Hepatocyte (in vitro differentiated cells): Measurements from ENCODE around the gene ABCA13. TPM values are rescaled to one million over a fixed set of nuclear protein-coding genes. Genes with fewer than 3 reads are reported as not detected.

Experiments
- DNase-seq: peaks from one replicate; pipeline ENCODE4 v3.0.0-alpha.2; 2016; ENCODE audit warnings: low spot score
- H2AFZ ChIP-seq: fragments of 200-600 bp; sonication (generic); 2 replicates; pipeline ENCODE4 v1.6.0; 2016; ENCODE audit warnings: antibody characterized with exemption, mild to moderate bottlenecking
- H3K27ac ChIP-seq: fragments of 200-600 bp; sonication (generic); 2 replicates; pipeline ENCODE4 v1.5.1; 2016; ENCODE audit warnings: mild to moderate bottlenecking
- H3K27me3 ChIP-seq: fragments of 200-600 bp; sonication (generic); 2 replicates; pipeline ENCODE4 v1.6.1; 2016
- H3K36me3 ChIP-seq: fragments of 200-600 bp; sonication (generic); replicated peaks from 2 replicates; pipeline ENCODE4 v1.5.1; 2016; ENCODE audit warnings: low read depth; ENCODE audit not compliant: insufficient read depth
- H3K4me1 ChIP-seq: fragments of 200-600 bp; sonication (generic); 2 replicates; pipeline ENCODE4 v1.5.1; 2016; ENCODE audit warnings: mild to moderate bottlenecking, moderate library complexity; ENCODE audit not compliant: insufficient read depth
- H3K4me2 ChIP-seq: fragments of 200-600 bp; sonication (generic); 2 replicates; pipeline ENCODE4 v1.6.0; 2016
- H3K4me3 ChIP-seq: fragments of 200-600 bp; sonication (generic); 2 replicates; pipeline ENCODE4 v1.5.1; 2016; ENCODE audit warnings: mild to moderate bottlenecking
- H3K79me2 ChIP-seq: fragments of 200-600 bp; sonication (generic); 2 replicates; pipeline ENCODE4 v1.6.0; 2017; ENCODE audit warnings: mild to moderate bottlenecking
- H3K9me2 ChIP-seq: fragments of 200-600 bp; sonication (generic); replicated peaks from 2 replicates; pipeline ENCODE4 v1.6.0; 2017; ENCODE audit warnings: mild to moderate bottlenecking; ENCODE audit not compliant: insufficient read depth
- H3K9me3 ChIP-seq: fragments of 200-600 bp; sonication (generic); 2 replicates; pipeline ENCODE4 v1.5.1; 2016; ENCODE audit warnings: low read depth, mild to moderate bottlenecking
- H4K20me1 ChIP-seq: fragments of 200-600 bp; sonication (generic); 2 replicates; pipeline ENCODE4 v1.6.0; 2016; ENCODE audit warnings: mild to moderate bottlenecking; ENCODE audit not compliant: insufficient read depth, poor library complexity, severe bottlenecking
- EZH2 ChIP-seq: fragments of 200-600 bp; sonication (generic); IDR thresholded peaks from 2 replicates; pipeline ENCODE4 v1.6.1; 2016; ENCODE audit warnings: antibody characterized with exemption, mild to moderate bottlenecking, borderline replicate concordance
- EZH2phosphoT487 ChIP-seq: fragments of 200-600 bp; sonication (generic); IDR thresholded peaks from one replicate; pipeline ENCODE4 v1.6.1; 2018; ENCODE audit warnings: antibody characterized with exemption, mild to moderate bottlenecking, low read depth, moderate library complexity; ENCODE audit not compliant: unreplicated experiment, severe bottlenecking
- WGBS: methylation state at CpG from one replicate; pipeline ENCODE4 v1.1.6; 2016; ENCODE audit warnings: low lambda C conversion rate; ENCODE audit errors: missing lambda C conversion rate; 5-methylcytosine and 5-hydroxymethylcytosine counted together
- polyA plus RNA-seq: library from polyadenylated mRNA; unstranded; fragments of >200 nt; fragmentation: Nextera tagmentation; extraction: Ambion mirVana; gene quantifications from 2 replicates; pipeline ENCODE4 v1.2.1, GENCODE V29; 2016
- total RNA-seq: library from RNA; depleted of rRNA; stranded (reverse); fragments of >200 nt; gene quantifications from 2 replicates; pipeline ENCODE4 v1.2.3, GENCODE V29; 2014
- TF ChIP-seq, protein P1 (sequence below): fragments of 200-600 bp; sonication (generic); IDR thresholded peaks from 2 replicates; pipeline ENCODE4 v1.5.1; 2016; ENCODE audit warnings: antibody characterized with exemption, mild to moderate bottlenecking; ENCODE audit not compliant: poor library complexity

The ABCA13 gene
- total and polyA plus RNA-seq, 2 experiments from 2014 or later = 0.57 to 2.0 TPM

DNA sequence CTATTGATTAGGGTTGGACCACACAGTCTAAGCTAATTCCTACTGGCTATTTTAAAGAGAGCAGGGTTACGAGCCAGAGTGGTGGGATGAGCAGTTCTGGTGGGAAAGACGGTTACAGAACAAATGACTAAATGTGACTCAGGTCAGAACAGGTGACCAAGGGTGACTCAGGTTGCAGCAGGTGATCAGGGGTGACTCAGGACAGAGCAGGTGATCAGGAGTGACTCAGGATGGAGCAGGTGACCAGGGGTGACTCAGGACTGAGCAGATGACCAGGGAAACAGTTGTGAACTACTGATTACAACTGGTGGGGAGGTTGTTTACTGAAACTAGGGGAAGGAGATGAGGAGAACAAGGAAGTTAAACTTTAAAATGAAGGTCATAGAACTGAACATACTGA, 366.3 kb downstream of the ABCA13 start:
- no peaks in the 10 kb centered on the region for H3K9me2 ChIP-seq
- 75% methylated on average over 2 of the region's 2 CpGs for WGBS
- no peaks in the 10 kb centered on the region for H3K27me3 ChIP-seq
- H3K4me1 ChIP-seq = no peaks in the 10 kb centered on the region
- no peak overlapping the region for H3K4me3 ChIP-seq
- no peak overlapping the region for H2AFZ ChIP-seq
- no peaks in the 10 kb centered on the region for H3K79me2 ChIP-seq
- peak; percentile 59 for DNase-seq
- H3K27ac ChIP-seq = peak overlapping the region; percentile 54
- no peaks in the 10 kb centered on the region for H4K20me1 ChIP-seq
- H3K4me2 ChIP-seq = no peak overlapping the region
- no peaks in the 10 kb centered on the region for H3K36me3 ChIP-seq
- TF ChIP-seq, protein P1, sequence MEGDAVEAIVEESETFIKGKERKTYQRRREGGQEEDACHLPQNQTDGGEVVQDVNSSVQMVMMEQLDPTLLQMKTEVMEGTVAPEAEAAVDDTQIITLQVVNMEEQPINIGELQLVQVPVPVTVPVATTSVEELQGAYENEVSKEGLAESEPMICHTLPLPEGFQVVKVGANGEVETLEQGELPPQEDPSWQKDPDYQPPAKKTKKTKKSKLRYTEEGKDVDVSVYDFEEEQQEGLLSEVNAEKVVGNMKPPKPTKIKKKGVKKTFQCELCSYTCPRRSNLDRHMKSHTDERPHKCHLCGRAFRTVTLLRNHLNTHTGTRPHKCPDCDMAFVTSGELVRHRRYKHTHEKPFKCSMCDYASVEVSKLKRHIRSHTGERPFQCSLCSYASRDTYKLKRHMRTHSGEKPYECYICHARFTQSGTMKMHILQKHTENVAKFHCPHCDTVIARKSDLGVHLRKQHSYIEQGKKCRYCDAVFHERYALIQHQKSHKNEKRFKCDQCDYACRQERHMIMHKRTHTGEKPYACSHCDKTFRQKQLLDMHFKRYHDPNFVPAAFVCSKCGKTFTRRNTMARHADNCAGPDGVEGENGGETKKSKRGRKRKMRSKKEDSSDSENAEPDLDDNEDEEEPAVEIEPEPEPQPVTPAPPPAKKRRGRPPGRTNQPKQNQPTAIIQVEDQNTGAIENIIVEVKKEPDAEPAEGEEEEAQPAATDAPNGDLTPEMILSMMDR = no peak
- TF ChIP-seq EZH2phosphoT487 (no peak), EZH2 (no peak)
- H3K9me3 ChIP-seq = no peaks in the 10 kb centered on the region

DNA sequence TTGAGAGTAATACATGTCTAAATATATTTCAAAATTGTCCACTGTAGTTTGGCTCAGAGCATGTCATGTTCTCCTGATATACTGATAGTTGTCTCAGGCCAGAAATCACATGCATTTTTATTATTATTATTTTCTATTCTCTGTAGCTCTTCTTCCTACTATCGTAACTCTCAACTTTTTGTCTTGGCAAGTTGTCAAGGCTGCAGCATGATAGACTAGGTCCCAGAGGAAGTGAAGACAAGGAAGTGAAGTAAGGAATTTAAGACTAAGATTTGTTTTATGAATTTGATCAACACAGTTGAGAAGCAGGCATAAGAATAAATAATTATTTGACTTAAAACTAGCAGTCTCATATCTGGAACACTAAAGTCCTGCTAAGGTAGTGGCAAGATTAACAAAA, 369.5 kb downstream of the ABCA13 start:
- no peak overlapping the region for H3K4me2 ChIP-seq
- 89% methylated on average over 1 of the region's 1 CpG for WGBS
- no peak for TF ChIP-seq EZH2phosphoT487
- TF ChIP-seq, protein P1 = no peak
- TF ChIP-seq EZH2 = no peak

DNA sequence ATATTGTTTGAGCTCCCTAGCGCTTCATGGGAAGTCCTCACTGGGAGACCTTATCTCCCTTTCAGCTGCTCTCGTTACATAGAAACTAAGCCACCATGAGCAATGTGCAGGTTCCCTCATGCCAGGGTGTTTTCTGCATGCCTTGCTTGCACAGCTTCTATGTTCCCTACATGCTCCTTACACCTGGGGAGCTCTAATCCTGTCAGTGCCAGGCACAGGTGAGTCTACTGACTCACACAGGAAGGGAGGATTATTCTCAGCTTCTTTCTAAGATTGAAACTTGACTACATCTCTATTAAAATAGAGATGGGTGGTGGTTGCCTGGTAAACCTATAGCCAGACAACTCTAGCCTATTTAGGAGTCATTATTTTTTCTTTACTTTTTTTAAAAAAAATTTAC, 377.4 kb downstream of the ABCA13 start:
- Histone ChIP-seq H2AFZ (no peak overlapping the region), H3K4me2 (no peak overlapping the region), H3K9me2 (no peaks in the 10 kb centered on the region), H4K20me1 (no peaks in the 10 kb centered on the region), H3K36me3 (no peaks in the 10 kb centered on the region), H3K9me3 (no peaks in the 10 kb centered on the region), H3K4me1 (no peaks in the 10 kb centered on the region), H3K4me3 (no peak overlapping the region), H3K79me2 (no peaks in the 10 kb centered on the region), H3K27ac (no peak overlapping the region), H3K27me3 (no peaks in the 10 kb centered on the region)
- 81% methylated on average over 2 of the region's 2 CpGs for WGBS
- DNase-seq = no peak
- TF ChIP-seq, protein P1 = no peak
- TF ChIP-seq EZH2phosphoT487 = no peak
- no peak for TF ChIP-seq EZH2

More for the DNA sequence above, 369.5 kb downstream of the ABCA13 start:
- Histone ChIP-seq H3K4me1 (no peaks in the 10 kb centered on the region), H3K27ac (no peak overlapping the region), H3K9me3 (no peaks in the 10 kb centered on the region), H2AFZ (no peak overlapping the region), H3K27me3 (no peaks in the 10 kb centered on the region), H3K9me2 (no peaks in the 10 kb centered on the region), H4K20me1 (no peaks in the 10 kb centered on the region), H3K36me3 (no peaks in the 10 kb centered on the region), H3K79me2 (no peaks in the 10 kb centered on the region), H3K4me3 (no peak overlapping the region)
- DNase-seq = no peak

DNA sequence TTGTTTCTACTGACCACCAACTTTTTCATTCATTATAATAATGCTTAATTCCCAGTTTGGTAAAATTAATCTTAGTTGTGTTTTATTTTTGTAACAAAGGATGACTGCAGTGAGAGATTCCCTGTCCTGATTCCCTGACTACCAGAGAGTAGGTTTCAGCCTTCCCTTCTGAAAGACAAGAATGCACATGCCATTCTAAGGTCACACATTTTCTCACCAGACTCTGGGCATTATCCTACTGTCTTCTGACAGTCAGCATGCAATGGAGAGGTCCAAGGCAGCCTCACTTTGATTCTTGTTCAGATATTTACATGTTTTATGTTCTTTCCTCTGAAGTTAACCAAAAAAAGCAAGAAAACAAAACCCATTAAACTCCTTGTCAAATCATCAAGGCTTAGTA, 380.4 kb downstream of the ABCA13 start:
- Histone ChIP-seq H3K79me2 (no peaks in the 10 kb centered on the region), H3K27me3 (no peaks in the 10 kb centered on the region), H2AFZ (no peak overlapping the region), H3K4me1 (no peaks in the 10 kb centered on the region), H3K4me2 (no peak overlapping the region), H3K27ac (no peak overlapping the region), H3K36me3 (no peaks in the 10 kb centered on the region), H3K9me3 (no peaks in the 10 kb centered on the region), H3K9me2 (no peaks in the 10 kb centered on the region), H3K4me3 (no peak overlapping the region), H4K20me1 (no peaks in the 10 kb centered on the region)
- TF ChIP-seq EZH2 (no peak), EZH2phosphoT487 (no peak)
- TF ChIP-seq, protein P1 = no peak
- DNase-seq = no peak
